NCI-H2227 (cell line): ENCODE results near the gene EMC10.

Source experiments
- DNase-seq: peaks from one replicate; lab custom pipeline; 2025; ENCODE audit not compliant: unreplicated experiment; lab: John Stamatoyannopoulos, UW

EMC10 gene

DNA sequence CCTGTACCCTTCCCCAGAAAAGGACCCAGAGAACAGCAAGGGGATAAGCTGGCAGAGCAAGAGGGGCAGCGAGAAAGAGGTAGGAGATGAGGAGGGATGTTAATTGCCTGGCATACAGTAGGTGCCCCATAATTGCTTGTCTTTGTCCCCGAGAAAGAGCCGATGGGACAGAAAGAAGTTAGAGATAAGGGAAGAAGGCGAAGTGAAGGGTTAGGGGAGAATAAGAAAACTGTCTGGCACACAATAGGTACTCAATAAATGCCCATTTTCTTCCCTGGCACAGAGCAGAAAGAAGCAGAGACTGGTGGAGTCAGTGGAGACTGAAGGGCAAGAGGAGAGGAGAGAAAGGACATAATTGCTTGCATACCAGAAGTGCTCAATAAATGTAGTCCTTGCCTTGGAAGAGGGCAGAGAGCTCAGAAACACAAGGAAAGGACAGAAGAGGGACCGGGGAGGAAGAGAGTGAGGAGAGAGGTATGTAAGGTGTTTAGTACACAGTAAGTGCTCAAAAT lies 18.8 kb downstream of the EMC10 start:
- no peak for DNase-seq

DNA sequence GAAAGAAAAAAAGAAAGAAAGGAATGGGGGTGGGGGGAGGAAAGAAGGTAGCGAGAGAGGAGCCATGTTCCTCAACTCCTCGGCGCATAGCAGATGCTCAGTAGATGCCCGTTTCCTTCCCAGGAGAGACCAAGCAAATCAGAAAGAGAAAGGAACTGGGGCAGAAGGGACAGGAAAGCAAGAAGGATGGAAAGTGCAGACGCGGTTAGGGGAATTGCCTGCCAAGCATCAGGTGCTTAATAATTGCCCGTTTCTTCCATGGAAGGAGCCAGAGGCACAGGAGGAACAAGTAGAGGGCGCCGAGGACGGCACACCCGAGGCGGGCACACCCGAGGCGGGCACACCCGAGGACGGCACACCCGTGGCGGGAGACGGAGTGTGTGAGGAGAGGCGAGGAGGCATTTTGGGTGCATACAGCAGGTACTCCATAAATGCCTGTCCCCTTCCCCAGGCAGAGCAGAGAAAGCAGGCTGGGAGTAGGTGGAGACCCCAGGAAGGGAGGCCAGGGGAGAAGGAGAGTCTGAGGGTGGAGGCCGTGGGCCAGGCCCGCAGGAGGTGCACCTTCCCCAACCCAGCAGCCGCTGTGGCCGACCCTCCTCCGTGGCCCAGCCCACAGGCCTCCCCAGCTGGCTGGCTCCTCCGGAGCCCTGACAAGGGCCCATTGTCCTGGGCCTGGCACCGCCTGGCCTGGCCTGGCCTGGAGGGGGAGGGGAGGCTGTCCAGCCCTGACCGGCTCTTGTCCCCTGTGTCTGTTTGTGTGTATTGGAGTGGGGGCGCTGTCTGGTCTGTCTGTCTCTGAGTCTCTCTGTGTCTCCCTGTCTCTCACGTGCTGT lies 20.1 kb downstream of the EMC10 start:
- DNase-seq: no peak

DNA sequence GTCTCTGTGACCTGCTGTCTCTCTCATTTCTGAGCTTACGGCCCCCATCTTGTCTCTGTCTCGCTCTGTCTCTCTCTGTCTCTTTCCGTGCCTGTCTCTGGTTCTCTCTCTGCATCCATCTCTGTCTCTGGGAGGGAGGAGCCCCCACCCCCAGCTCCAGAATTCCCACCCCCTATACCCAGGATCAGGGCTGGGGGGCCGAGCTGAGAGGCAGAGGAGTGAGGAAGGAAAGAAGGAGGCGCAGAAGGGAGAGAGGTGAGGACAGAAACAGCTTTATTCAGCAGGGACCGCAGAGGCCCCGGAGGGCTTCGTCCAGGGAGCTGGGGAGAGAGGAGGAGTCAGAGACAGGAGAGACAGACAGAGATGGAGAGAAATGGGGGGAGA lies 20.7 kb downstream of the EMC10 start:
- DNase-seq: no peak

DNA sequence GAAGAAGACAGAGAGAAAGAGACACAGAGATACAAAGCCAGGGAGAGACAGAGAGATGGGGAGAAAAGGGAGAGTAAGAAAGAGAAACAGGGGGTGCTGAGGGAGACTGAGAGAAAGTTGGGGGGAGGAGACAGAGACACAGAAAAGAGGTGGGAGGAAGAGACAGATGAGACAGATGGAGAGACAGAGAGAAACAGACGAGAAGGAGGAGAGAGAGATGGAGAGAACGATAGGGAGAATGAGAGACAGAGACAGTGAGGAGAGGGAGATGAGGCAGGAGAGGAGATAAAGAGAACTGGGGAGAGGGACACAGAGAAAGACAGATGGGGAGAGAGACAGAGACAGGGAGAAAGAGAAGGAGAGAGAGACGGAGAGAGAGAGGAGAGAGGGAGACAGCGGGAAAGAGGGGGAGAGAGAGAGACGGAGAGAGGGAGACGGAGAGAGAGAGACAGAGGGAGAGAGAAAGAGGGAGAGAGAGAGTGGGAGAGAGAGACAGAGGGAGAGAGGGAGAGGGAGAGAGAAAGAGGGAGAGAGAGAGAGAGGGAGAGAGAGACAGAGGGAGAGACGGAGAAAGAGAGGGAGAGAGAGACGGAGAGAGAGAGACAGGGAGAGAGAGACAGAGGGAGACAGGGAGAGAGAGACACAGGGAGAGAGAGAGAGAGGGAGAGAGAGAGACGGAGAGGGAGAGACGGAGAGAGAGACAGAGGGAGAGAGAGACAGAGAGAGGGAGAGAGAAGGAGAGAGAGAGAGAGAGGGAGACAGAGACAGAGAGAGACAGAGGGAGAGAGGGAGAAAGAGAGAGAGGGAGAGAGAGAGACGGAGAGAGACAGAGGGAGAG lies 22.1 kb downstream of the EMC10 start:
- DNase-seq: no peak

DNA sequence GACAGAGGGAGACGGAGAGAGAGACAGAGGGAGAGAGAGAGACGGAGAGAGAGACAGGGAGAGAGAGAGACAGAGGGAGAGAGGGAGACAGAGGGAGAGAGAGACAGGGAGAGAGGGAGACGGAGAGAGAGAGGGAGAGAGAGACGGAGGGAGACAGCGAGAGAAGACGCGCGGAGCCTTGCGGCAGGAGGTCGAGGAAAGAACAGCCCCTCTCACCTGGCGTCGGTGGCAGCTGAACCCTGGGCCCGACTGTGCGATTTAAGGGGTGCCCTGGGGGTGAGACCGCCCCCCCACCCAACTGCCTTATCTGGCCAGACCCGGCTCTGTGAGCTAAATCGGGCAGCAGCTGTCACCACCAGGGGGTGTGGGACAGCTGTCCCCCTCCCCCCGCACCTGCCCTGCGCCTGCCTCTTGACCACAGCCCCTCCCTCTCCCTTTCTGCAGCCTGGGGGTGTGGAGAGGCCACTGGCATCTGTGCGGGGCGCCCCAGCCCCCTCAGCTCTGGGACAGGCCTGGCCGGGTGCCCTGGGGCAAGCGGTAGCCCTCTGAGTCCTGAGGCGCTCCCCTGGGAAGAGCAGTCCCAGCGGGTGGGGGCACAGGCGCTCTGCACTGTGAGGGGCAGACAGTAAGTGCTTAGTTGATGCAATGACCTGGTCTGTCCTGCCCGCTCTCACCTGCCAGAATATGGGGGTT lies 23.9 kb downstream of the EMC10 start:
- DNase-seq: peak; percentile 24

DNA sequence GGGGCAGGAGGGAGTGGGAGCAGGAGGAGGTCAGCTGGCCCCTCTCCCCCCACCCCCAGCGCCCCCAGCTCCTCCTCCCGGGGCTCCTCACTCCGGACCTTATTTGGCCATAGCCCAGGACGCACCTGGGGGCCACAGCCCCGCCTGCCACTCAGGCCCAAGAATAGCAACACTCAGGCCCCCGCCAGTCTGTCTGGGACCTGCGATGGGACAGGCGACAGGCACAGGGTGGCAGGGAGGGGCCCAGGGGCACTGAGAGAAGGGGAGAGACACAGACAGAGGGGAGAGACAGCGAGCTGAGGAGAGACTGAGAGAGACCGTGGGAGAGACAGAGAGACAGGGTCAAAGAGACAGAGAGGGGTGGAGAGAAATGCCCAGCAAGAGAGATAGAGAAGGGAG lies 24.4 kb downstream of the EMC10 start:
- no peak for DNase-seq

DNA sequence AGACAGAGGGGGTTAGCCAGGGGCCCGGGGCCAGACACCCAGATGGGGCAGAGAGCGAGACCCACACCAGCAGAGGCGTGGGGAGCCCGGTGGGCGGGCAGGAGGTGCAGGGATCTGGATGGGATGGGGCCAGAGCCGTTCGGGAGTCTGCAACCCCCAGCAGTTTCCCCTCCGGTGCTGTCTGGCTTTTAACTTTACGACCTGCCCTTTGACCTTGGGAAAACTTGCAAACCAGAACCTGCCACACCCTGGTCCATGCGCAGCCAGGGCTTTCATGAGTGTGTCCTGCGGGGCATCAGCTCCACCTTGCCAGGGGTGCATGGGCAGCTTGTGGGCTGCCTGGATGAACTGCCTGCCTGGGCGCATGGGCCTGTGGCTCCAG lies 24.9 kb downstream of the EMC10 start:
- no peak for DNase-seq

DNA sequence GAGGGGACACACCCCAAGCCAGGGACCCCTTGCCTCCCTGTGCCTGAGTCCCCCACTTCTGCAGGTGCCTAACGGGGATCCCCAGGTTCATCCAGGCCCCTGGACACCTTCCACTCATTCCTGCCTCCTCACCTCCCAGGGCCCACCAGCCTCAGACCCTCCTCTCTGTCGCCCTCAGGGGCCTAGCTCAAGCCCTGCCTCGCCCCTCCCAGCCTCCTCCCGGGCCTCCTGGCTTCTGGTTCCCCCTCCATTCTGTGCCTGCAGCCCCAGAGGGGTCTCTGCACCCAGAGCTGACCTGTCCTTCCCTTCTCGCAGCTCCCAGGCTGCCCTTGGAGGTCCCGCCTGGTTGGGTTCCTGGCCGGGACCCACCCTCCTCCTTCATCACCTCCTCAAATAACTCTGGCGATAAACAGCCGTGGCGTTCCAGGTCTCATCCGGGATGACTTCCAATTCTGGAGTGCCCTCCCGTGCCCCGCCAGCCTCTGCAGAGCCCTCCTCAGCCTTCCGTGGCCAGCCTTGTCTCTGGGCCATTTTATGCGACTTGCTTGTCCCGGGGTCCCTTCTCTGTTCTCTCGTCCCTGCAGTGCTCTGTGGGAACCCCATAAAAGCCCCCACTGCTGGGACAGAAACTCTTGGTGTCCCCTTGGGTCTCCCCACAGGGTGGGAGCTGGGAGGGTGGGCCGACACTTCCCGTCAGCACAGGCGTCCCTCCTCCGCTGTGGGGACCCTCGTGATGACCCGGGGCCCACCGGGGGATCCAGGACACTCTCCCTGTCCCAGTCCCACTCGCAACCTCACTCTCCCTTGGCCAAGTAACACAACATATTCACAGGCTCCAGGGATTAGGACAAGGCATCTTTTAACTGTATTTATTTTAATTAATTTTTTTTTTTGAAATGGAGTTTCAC lies 25.5 kb downstream of the EMC10 start:
- DNase-seq: no peak

DNA sequence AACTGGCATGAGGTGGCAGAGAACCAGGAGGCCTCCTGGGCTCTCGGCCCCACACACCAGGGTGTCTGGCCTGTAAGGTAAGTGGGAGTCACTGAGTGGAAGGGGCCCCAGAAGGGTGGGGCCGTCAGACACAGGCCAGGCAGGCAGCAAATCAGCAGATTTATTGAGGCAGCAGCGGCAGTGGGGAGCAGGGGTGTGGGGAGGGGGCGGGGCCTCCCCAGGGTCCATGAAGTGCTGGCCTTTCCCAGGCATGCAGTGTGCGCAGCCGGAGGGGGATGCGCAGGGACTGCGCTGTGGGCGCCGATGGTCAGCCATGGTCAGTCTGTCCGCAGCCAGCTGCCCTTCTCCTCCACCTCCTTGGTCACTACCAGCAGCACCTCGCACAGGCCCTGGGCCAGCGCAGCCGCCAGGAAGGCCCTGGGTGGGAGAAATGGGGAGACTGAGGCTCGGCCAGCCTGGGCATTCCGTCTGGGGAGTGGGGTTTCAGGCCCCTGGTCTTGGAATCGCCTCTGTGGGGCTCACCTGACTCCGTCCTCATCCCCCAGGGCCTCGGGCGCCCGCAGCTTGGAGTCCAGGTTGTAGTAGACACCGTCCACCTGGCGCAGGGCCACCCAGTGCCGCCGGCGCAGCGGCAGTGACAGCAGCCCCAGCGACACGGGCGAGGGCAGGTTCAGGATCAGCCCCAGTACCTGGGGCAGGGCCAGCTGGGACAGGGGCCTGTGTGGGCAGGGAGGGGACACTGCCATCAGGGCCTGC lies 29.7 kb downstream of the EMC10 start:
- DNase-seq: no peak

DNA sequence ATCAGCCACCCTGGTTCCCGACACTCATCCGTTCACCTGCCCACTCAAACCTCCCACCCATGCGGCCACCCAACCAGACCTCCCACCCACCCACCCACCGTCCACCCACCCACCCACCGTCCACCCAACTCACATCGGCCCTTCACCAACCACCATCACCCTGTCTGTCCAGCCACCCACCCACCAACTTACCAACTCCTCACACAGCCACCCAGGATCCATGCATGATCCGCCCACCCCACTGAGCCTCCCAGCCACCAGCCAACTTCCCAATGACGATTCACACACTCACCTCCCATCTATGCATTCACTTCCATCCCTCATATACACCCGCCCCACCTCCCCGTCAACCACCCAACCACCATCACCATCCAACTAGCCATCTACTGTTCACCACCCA lies 30.4 kb downstream of the EMC10 start:
- DNase-seq: no peak

DNA sequence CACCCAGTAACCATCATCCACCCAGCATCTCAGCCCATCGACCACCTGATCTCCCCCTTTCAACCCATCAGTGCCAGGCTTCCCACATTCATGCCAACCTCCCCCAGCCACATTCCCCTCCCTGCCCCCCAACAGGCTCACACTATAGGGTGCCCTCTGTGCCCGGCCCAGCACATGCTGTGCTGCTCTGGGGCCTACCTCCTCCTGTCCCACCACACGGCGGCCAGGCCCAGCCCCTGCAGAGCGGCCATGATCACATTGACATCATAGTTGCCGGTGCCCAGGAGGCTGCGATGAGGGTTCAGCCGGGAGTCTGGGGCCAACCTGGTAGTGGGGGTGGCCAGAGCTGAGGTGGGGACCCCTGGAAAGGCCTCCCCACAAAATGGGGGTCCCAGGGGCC lies 31.1 kb downstream of the EMC10 start:
- DNase-seq: no peak

DNA sequence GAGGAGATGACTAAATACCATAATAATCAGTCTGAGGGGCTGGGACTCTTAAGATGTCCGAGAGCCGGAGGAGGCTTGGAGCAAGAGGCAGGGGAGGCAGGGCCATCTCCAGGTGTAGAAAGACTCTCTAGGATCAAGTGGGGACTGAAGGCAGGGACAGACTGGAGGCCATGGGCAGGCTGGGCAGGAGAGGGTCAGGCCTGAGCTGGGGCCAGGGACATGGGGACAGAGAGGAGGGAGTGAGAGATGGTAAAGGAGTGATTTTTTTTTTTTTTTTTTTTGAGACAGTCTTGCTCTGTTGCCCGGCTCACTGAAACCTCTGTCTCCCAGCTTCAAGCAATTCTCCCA lies 32.5 kb downstream of the EMC10 start:
- DNase-seq: no peak

DNA sequence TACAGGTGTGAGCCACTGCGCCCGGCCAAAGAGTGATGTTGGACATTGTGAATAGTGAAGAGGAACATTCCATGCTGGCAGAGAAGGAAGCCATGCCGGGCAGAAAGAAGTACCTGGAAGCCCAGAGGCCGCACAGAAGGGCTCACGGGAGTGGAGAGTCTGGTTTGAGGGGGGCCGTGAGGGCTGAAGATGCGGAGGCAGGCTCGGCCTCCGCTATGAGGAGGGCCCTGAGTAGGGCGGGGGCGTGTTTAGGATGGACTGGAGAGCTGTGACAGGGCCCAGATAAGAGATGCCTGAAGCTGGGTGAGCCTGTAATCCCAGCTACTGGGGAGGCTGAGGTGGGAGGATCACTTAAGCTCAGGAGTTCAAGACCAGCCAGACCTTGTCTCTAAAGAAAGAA lies 33.1 kb downstream of the EMC10 start:
- no peak for DNase-seq

DNA sequence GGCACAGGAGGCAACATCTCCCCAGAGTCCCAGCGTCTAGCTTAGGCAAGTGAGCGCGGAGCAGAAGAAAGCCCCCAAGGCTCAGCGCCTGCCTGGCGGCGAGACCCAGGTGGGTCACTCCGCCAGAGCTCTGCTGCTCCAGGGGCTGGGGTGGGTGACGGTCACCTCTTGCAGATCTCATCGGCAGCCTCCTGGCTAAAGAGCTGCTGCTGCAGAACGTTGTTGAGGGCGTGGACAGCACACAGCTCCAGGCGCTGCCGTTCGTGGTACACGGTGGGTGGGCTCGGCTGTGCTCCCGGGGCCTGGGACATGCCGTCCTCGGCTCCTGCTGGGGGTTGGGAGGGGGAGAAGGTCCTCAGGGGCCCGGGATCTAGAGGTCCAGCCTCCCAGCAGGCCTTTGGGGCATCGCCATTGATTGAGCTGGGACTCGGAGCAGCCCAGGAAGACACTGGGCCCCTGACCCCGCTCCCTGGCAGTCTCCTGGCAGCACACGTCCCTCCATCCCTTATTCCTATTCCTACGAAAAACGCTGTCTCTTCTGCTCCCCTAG lies 33.9 kb downstream of the EMC10 start:
- DNase-seq: no peak

DNA sequence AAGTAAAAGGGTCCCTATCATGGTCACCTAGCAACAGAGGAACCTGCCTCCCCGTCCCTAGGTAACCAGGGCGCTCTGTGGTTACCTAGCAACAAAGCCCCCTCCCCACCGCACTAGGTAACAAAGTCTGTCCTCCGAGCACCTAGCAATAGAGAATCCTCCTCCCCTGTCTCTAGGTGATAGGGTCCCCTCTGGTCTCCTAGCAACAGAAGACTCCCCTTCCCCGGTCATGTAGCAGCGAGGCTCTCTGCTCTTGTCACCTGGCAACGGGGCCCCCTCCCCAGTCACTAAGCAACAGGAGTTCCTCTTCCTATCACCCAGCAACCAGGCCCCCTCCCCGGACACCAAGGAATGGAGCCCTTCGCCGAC lies 34.4 kb downstream of the EMC10 start:
- peak; percentile 95 for DNase-seq

DNA sequence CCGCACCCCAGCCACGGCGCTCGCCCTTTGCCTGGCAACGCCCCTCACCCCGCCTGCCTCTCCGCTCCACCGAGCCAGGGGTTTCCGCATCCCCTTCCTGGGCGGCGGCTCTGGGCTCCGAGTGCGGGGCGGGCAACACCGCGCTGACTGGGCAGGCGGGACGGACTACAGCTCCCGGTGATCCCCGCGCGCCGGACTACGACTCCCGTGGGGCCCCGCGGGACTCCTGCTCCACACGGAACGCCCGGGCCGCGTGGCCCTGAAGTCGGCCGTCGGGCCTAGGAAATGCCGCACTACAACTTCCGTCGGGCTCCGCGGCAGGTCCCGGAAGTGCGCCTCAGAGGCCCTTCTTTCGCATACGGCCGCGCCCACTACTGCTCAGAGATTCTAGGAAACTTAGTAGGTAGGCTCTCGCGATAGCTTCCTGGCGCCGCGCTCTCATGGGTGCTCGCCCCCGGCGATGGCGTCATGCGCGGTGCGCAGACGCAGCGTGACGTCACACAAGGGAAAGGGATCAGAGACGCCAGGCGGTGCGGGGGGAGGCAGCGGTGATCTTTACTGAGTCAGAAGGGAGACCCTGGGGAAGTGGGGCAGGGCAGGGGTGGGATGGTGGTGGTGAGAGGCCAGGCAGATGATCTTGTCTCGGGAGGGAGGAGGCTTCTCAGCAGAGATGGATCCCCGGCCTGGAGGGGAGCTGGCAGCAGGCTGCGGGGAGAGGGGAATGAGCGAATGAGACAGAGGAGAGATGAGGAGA lies 34.9 kb downstream of the EMC10 start, which contains the start of gene JOSD2:
Gene JOSD2, minus strand, starts transcription at position 123 of the 754 bp plus-strand sequence. CDS start 760 bp downstream, outside the sequence.
- DNase-seq: peak; percentile 99

DNA sequence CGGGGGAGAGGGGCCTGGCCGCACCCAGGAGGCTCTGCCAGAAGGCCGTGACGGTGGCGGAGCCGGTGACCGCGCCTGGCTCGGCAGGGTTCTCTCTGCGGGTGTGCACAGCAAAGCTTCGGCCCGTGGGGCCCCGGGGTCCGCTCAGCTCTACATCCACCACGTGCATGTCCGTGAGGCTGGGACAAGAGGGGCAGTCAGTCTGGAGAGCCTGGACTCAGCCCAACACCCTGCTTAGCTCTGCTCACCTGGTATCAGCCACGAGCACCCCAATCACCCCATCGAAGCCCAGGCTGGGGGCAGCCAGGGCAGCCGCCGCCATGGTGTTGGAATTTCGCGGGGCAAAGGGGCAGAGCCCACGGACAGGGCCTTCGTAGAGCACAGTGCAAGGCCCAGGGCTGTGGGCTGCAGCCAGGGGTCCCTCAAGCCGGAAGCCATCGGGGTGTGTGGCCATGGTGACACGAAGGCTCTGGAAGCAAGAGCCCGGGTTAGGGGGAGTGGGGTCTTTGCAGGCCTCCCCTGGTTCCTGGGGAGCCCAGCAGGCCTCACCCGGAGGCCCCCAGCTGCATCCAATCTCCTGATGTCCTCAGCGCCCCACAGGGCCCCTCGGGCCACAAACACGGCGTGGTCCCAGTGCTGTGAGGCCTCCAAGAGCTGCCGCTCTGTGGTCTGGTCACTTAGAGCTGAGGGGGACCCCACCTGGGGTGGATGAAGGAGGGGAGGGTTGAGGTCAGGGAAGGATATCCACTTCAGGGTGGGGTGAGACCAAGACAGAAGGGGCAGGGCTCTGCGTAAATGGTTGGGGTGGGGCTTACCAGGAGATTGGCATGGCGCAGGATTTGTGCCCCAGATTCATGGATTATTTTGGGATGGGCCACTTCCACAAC lies 36.0 kb downstream of the EMC10 start:
- no peak for DNase-seq
